ENCODE measurements around the gene VGLL2.

VGLL2 gene

DNA sequence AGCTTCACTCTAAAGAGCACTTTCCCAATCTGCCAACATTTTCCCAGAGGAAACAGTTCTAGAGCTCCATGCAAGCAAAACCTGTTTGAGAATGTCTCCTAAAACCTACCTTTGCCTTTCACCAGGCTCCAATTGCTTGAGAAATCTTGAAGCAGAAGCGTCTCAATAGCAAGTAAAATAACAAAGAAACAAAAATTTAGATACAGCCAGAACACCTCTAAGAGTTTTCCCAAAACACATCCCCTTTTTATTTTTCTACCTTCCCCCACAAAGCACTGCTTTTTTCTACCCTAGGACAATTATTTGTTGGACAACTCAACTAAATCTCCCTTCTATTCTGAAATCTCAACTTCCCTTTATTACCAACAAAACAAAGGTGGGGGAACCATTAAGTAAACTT is 3.6 kb downstream of the VGLL2 start:
- Histone ChIP-seq H3K9me3 (ENCODE audit: control insufficient read depth in 1 of 2, low read length in 2 of 2) (no peaks in the 10 kb centered on the region), H3K36me3 (ENCODE audit: control insufficient read depth in 1 of 2, insufficient read depth in 2 of 2, low read length in 2 of 2) (no peaks in the 10 kb centered on the region), H3K27ac (ENCODE audit: low read depth, low read length) (no peak overlapping the region), H3K4me1 (ENCODE audit: control insufficient read depth in 1 of 2, insufficient read depth in 2 of 2, low read length in 2 of 2) (peaks cover 5 to 8% of the 10 kb centered on the region in 2 donors), H3K9ac (ENCODE audit: low read depth in 1 of 2, low read length in 2 of 2) (no peak overlapping the region), H3K27me3 (ENCODE audit: control insufficient read depth in 1 of 2, insufficient read depth in 2 of 2, low read length in 2 of 2) (peaks cover 67 to 83% of the 10 kb centered on the region in 2 donors), H3K4me3 (ENCODE audit: low read depth in 1 of 2, low read length in 2 of 2) (no peak overlapping the region)

DNA sequence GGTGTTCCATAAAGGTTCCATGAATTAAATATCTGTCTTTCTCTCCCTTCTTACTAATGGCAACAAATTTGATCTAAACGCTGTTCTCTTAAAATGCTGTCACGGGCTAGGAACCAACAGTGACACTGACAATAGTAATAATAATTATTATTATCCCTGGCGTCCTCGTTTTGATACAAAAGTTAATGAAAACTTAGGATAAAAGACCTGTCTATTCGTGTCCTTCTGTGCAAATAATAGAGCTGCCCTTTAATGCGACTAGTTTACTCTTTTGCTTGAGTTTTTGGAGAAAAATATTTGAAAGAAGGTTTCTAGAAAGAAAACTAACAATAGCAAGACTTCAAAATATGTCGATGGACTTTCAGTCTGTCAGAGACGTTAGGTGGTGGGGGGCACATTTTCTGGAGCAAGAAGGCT is 4.3 kb downstream of the VGLL2 start:
- no peaks in the 10 kb centered on the region for H3K36me3 ChIP-seq (ENCODE audit: control insufficient read depth in 1 of 2, insufficient read depth in 2 of 2, low read length in 2 of 2)
- no peak overlapping the region for H3K27ac ChIP-seq (ENCODE audit: low read depth, low read length)
- H3K9ac ChIP-seq (ENCODE audit: low read depth in 1 of 2, low read length in 2 of 2) = no peak overlapping the region
- H3K4me3 ChIP-seq (ENCODE audit: low read depth in 1 of 2, low read length in 2 of 2) = no peak overlapping the region
- H3K27me3 ChIP-seq (ENCODE audit: control insufficient read depth in 1 of 2, insufficient read depth in 2 of 2, low read length in 2 of 2) = peaks cover 67 to 76% of the 10 kb centered on the region in 2 donors
- no peaks in the 10 kb centered on the region for H3K9me3 ChIP-seq (ENCODE audit: control insufficient read depth in 1 of 2, low read length in 2 of 2)
- peaks cover 5 to 8% of the 10 kb centered on the region in 2 donors for H3K4me1 ChIP-seq (ENCODE audit: control insufficient read depth in 1 of 2, insufficient read depth in 2 of 2, low read length in 2 of 2)

DNA sequence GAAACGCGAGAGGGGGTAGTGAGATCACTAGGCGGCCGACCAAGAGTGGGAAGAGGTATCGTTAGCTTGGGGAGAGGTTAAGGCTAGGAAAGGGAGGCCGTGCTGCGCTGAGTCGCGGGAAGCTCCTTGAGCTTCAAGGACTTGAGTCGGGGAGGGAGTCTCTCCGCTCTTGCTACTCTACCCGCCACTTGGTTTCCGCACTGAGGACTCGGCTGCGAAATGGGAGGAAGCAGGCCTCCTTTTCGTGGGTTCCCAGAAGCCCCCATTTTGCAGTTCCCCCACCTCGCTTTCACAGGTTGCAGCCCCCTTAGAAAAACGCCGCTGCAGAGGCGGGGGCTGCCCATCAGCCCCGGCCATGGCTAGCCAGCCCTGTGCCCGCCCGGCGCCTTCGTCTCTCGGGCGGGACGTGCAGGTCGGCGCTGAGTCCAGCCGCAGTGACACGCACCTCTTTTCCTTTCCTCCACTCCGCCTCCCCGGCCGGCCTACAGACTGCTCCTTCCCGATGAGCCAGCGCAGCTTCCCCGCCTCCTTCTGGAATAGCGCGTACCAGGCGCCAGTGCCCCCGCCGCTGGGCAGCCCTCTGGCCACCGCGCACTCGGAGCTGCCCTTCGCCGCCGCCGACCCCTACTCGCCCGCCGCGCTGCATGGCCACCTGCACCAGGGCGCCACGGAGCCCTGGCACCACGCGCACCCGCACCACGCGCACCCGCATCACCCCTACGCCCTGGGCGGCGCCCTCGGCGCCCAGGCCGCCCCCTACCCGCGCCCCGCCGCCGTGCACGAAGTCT is 4.9 kb downstream of the VGLL2 start:
- H3K4me3 ChIP-seq (ENCODE audit: low read depth in 1 of 2, low read length in 2 of 2) = no peak overlapping the region
- peaks cover 68 to 75% of the 10 kb centered on the region in 2 donors for H3K27me3 ChIP-seq (ENCODE audit: control insufficient read depth in 1 of 2, insufficient read depth in 2 of 2, low read length in 2 of 2)
- H3K9ac ChIP-seq (ENCODE audit: low read depth in 1 of 2, low read length in 2 of 2) = no peak overlapping the region
- no peak overlapping the region for H3K27ac ChIP-seq (ENCODE audit: low read depth, low read length)
- H3K36me3 ChIP-seq (ENCODE audit: control insufficient read depth in 1 of 2, insufficient read depth in 2 of 2, low read length in 2 of 2) = no peaks in the 10 kb centered on the region
- no peaks in the 10 kb centered on the region for H3K9me3 ChIP-seq (ENCODE audit: control insufficient read depth in 1 of 2, low read length in 2 of 2)
- H3K4me1 ChIP-seq (ENCODE audit: control insufficient read depth in 1 of 2, insufficient read depth in 2 of 2, low read length in 2 of 2) = peaks cover 0 to 8% of the 10 kb centered on the region in 2 donors

DNA sequence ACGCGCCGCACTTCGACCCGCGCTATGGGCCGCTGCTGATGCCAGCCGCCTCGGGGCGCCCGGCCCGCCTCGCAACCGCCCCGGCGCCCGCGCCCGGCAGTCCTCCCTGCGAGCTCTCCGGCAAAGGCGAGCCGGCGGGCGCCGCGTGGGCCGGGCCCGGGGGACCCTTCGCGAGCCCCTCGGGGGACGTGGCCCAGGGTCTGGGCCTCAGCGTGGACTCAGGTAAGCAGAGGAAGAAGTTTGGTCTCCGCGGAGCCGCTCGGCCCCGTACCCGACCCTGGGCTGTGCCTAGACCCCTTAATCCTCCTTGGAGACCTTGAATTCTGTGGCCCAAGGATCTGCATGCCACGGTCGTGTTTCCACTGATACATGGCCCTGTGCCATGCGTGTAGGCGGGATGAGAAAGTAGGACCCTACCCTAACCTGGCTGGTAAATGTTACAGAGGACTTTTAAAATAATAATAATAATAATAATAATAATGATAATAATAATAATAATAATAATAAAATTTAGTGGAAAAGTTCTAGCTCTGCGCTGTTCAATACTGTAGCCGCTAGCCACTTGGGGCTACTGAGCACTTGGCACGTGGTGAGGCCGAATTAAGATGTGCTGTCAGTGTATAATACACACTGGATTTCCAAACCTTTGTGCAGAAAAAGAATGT is 5.6 kb downstream of the VGLL2 start:
- Histone ChIP-seq H3K27me3 (ENCODE audit: control insufficient read depth in 1 of 2, insufficient read depth in 2 of 2, low read length in 2 of 2) (peaks cover 68 to 72% of the 10 kb centered on the region in 2 donors), H3K36me3 (ENCODE audit: control insufficient read depth in 1 of 2, insufficient read depth in 2 of 2, low read length in 2 of 2) (no peaks in the 10 kb centered on the region), H3K4me1 (ENCODE audit: control insufficient read depth in 1 of 2, insufficient read depth in 2 of 2, low read length in 2 of 2) (peaks cover 0 to 5% of the 10 kb centered on the region in 2 donors), H3K9me3 (ENCODE audit: control insufficient read depth in 1 of 2, low read length in 2 of 2) (no peaks in the 10 kb centered on the region), H3K27ac (ENCODE audit: low read depth, low read length) (no peak overlapping the region), H3K9ac (ENCODE audit: low read depth in 1 of 2, low read length in 2 of 2) (no peak overlapping the region), H3K4me3 (ENCODE audit: low read depth in 1 of 2, low read length in 2 of 2) (no peak overlapping the region)

DNA sequence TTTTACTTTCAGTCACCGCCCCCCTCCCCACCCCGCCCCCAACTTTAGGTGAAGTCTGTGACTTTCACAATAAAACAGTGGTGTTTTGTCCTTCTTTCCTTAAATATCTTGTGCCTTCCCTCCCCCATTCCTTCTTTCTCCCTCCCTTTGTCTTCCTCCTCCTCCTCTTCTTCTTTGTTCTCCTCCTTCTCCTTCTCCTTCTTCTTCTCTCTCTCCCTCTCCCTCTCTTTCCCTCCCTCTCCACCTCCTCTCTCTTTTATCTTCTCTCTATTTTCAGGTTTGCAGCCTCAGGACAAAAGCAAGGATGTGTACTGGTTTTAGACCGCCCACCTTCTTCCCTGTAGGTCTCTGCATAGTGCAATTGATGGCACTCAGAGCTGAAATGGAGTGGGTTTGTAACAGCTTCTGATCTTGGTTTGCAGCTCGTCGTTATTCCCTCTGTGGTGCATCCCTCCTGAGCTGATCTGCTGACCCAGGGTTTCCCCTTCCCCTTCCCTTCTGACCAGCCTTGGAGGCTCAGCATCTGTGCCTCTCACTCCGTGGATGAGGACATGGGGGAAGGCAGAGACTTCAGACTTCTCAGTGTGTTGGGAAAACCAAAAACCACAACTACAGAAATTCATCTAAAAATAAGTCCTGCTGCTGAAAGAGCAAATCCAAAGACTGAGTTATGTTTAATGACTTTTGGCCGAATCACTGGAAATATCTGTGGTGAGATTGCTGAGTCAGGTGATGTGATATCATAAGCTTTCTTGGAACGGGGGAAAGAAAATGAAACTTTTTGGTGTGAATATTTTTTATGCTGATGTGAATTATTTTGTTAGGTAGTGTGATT is 6.9 kb downstream of the VGLL2 start:
- no peaks in the 10 kb centered on the region for H3K9me3 ChIP-seq (ENCODE audit: control insufficient read depth in 1 of 2, low read length in 2 of 2)
- H3K4me3 ChIP-seq (ENCODE audit: low read depth in 1 of 2, low read length in 2 of 2) = no peak overlapping the region
- no peak overlapping the region for H3K27ac ChIP-seq (ENCODE audit: low read depth, low read length)
- H3K9ac ChIP-seq (ENCODE audit: low read depth in 1 of 2, low read length in 2 of 2) = no peak overlapping the region
- H3K36me3 ChIP-seq (ENCODE audit: control insufficient read depth in 1 of 2, insufficient read depth in 2 of 2, low read length in 2 of 2) = no peaks in the 10 kb centered on the region
- H3K27me3 ChIP-seq (ENCODE audit: control insufficient read depth in 1 of 2, insufficient read depth in 2 of 2, low read length in 2 of 2) = peaks cover 59 to 65% of the 10 kb centered on the region in 2 donors
- H3K4me1 ChIP-seq (ENCODE audit: control insufficient read depth in 1 of 2, insufficient read depth in 2 of 2, low read length in 2 of 2) = no peaks in the 10 kb centered on the region

DNA sequence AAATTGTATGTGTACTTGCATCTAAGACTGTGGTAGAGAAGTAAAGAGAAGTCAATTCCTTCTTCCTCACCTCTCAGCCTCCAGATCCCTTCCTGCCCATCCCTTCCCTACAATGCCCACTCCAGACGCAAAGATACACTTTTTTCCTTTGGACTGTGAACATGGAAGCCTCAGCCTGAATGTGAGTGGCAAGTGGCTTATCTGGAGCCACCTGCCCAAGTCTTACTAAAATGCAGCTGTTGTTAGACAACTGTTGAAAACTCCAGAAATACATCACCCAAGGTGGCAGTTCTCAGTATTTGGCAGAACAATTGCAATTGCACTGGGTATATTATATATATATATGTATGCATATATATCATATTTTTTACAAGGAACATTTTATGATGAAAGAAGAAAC is 7.5 kb downstream of the VGLL2 start:
- peaks cover 53 to 61% of the 10 kb centered on the region in 2 donors for H3K27me3 ChIP-seq (ENCODE audit: control insufficient read depth in 1 of 2, insufficient read depth in 2 of 2, low read length in 2 of 2)
- H3K9me3 ChIP-seq (ENCODE audit: control insufficient read depth in 1 of 2, low read length in 2 of 2) = no peaks in the 10 kb centered on the region
- H3K36me3 ChIP-seq (ENCODE audit: control insufficient read depth in 1 of 2, insufficient read depth in 2 of 2, low read length in 2 of 2) = no peaks in the 10 kb centered on the region
- H3K4me1 ChIP-seq (ENCODE audit: control insufficient read depth in 1 of 2, insufficient read depth in 2 of 2, low read length in 2 of 2) = no peaks in the 10 kb centered on the region
- no peak overlapping the region for H3K9ac ChIP-seq (ENCODE audit: low read depth in 1 of 2, low read length in 2 of 2)
- no peak overlapping the region for H3K4me3 ChIP-seq (ENCODE audit: low read depth in 1 of 2, low read length in 2 of 2)
- no peak overlapping the region for H3K27ac ChIP-seq (ENCODE audit: low read depth, low read length)

DNA sequence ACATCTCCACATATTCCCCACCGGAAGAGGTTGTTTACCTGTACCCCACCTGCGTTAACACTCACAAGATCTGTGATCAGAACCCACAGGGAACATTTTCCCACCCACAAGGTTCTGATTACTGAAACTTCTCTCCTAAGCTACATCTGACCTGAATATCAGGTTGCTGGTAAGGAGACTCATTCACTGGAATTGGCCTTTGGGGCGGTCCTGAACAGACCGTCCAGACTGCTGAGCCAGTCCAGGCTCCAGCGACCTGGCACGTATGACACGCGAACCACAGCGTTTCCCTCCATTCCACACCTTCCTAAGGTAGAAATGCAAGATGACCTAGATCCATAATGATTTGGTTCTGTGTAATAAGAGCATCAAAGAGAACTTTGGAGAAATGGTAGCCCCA is 9.8 kb downstream of the VGLL2 start:
- Histone ChIP-seq H3K4me3 (ENCODE audit: low read depth in 1 of 2, low read length in 2 of 2) (no peak overlapping the region), H3K27me3 (ENCODE audit: control insufficient read depth in 1 of 2, insufficient read depth in 2 of 2, low read length in 2 of 2) (peaks cover 33 to 37% of the 10 kb centered on the region in 2 donors), H3K9ac (ENCODE audit: low read depth in 1 of 2, low read length in 2 of 2) (no peak overlapping the region), H3K27ac (ENCODE audit: low read depth, low read length) (no peak overlapping the region), H3K4me1 (ENCODE audit: control insufficient read depth in 1 of 2, insufficient read depth in 2 of 2, low read length in 2 of 2) (no peaks in the 10 kb centered on the region), H3K36me3 (ENCODE audit: control insufficient read depth in 1 of 2, insufficient read depth in 2 of 2, low read length in 2 of 2) (no peaks in the 10 kb centered on the region), H3K9me3 (ENCODE audit: control insufficient read depth in 1 of 2, low read length in 2 of 2) (no peaks in the 10 kb centered on the region)

DNA sequence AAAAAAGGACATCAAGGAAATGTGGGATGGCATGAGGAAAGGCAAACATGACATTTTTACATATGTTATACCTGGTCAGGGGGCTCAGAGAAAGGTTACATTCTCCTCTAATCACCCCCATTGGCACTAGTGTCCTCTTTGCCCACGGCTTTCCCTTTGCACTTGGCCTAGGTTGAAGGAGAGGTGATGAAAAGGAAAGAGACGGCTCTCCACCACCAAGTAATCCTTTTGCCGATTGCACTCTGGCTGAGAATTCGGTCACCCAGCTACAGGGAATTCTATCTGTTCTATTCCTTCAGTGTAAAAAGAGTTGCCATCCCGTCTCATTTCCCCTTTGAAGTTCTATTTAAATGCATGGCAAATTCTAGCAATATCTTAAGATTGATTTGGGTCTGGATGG is 10.4 kb downstream of the VGLL2 start:
- Histone ChIP-seq H3K4me3 (ENCODE audit: low read depth in 1 of 2, low read length in 2 of 2) (no peak overlapping the region), H3K27me3 (ENCODE audit: control insufficient read depth in 1 of 2, insufficient read depth in 2 of 2, low read length in 2 of 2) (peaks cover 32 to 34% of the 10 kb centered on the region in 2 donors), H3K4me1 (ENCODE audit: control insufficient read depth in 1 of 2, insufficient read depth in 2 of 2, low read length in 2 of 2) (no peaks in the 10 kb centered on the region), H3K36me3 (ENCODE audit: control insufficient read depth in 1 of 2, insufficient read depth in 2 of 2, low read length in 2 of 2) (no peaks in the 10 kb centered on the region), H3K27ac (ENCODE audit: low read depth, low read length) (no peak overlapping the region), H3K9me3 (ENCODE audit: control insufficient read depth in 1 of 2, low read length in 2 of 2) (no peaks in the 10 kb centered on the region), H3K9ac (ENCODE audit: low read depth in 1 of 2, low read length in 2 of 2) (no peak overlapping the region)

DNA sequence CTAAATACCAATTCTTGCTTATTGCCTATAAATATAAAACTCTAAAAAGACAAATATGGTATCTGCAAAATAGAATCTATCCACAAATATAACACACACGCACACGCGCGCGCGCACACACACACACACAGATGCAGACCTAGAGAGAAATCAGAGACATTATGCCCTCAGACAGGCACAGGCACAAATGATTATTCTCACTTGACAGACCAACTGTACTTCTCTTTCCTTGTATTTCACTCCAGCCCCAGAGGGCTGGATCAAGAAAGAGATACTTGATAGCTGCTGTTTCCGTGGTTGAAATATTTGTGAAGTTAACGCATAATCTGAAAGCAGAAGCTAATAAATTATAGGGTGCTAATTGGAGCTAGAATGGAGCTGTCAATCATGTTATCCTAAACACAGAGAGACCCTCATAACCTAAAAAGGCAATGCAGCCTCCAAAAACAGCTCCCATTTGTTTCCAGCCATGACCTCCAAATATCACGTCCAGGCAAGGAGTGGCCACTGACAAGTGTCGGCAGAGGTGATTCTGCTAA is 11.5 kb downstream of the VGLL2 start:
- H3K4me3 ChIP-seq (ENCODE audit: low read depth in 1 of 2, low read length in 2 of 2) = no peak overlapping the region
- H3K27ac ChIP-seq (ENCODE audit: low read depth, low read length) = no peak overlapping the region
- H3K4me1 ChIP-seq (ENCODE audit: control insufficient read depth in 1 of 2, insufficient read depth in 2 of 2, low read length in 2 of 2) = no peaks in the 10 kb centered on the region
- H3K27me3 ChIP-seq (ENCODE audit: control insufficient read depth in 1 of 2, insufficient read depth in 2 of 2, low read length in 2 of 2) = peaks cover 22 to 28% of the 10 kb centered on the region in 2 donors
- H3K9ac ChIP-seq (ENCODE audit: low read depth in 1 of 2, low read length in 2 of 2) = no peak overlapping the region
- no peaks in the 10 kb centered on the region for H3K9me3 ChIP-seq (ENCODE audit: control insufficient read depth in 1 of 2, low read length in 2 of 2)
- no peaks in the 10 kb centered on the region for H3K36me3 ChIP-seq (ENCODE audit: control insufficient read depth in 1 of 2, insufficient read depth in 2 of 2, low read length in 2 of 2)

All from duodenal mucosa (tissue), 2 donors.